GM19328 (cell line): ENCODE measurements around the gene RNF130.

Experiments
- ATAC-seq: cut with Tn5 transposase; IDR thresholded peaks from one replicate; pipeline ENCODE4 v1.9.1; 2021; ENCODE audit warnings: mild to moderate bottlenecking, moderate library complexity; ENCODE audit not compliant: unreplicated experiment

The RNF130 gene

GRCh38 chr5:180060192-180060591 lies 11.4 kb downstream of the RNF130 start:
- no peak for ATAC-seq

GRCh38 chr5:180059326-180059725 lies 12.2 kb downstream of the RNF130 start:
- ATAC-seq = no peak

- no peak for ATAC-seq
Observed at GRCh38 chr5:180056153-180056552, 15.4 kb downstream of the RNF130 start.

GRCh38 chr5:180054226-180054625 lies 17.3 kb downstream of the RNF130 start:
- ATAC-seq = no peak

- no peak for ATAC-seq
Observed at GRCh38 chr5:180053061-180053602, 18.4 kb downstream of the RNF130 start.

- ATAC-seq = no peak
Observed at GRCh38 chr5:180052211-180052818, 19.2 kb downstream of the RNF130 start.

- ATAC-seq = no peak
Observed at GRCh38 chr5:180050121-180050940, 21.2 kb downstream of the RNF130 start.

GRCh38 chr5:180049185-180049548 lies 22.4 kb downstream of the RNF130 start:
- no peak for ATAC-seq

GRCh38 chr5:180047667-180048066 lies 23.9 kb downstream of the RNF130 start:
- no peak for ATAC-seq

GRCh38 chr5:180046656-180047055 lies 24.9 kb downstream of the RNF130 start:
- ATAC-seq = no peak

GRCh38 chr5:180045889-180046499 lies 25.6 kb downstream of the RNF130 start:
- no peak for ATAC-seq

GRCh38 chr5:180043377-180043776 lies 28.2 kb downstream of the RNF130 start:
- no peak for ATAC-seq

GRCh38 chr5:180041301-180042274 lies 30.0 kb downstream of the RNF130 start:
- no peak for ATAC-seq

GRCh38 chr5:180040287-180041214 lies 31.0 kb downstream of the RNF130 start:
- no peak for ATAC-seq

GRCh38 chr5:180035206-180035931 lies 36.2 kb downstream of the RNF130 start:
- ATAC-seq = no peak

GRCh38 chr5:180034564-180034963 lies 37.0 kb downstream of the RNF130 start:
- no peak for ATAC-seq

- no peak for ATAC-seq
Observed at GRCh38 chr5:180027459-180028089, 44.0 kb downstream of the RNF130 start.

GRCh38 chr5:180026734-180027458 lies 44.7 kb downstream of the RNF130 start:
- ATAC-seq = no peak
